ENCODE results near the gene SIRPB2. TPM values are rescaled to one million over a fixed set of nuclear protein-coding genes. Genes with fewer than 3 reads are reported as not detected.

SIRPB2 gene
- polyA plus RNA-seq, 2 of the 4 experiments (the other 2 are of a cell fraction), result not detected

- no peak overlapping the region for H3K4me3 ChIP-seq
- H3K27ac ChIP-seq, result no peak overlapping the region
- no peak for DNase-seq (ENCODE audit: low read depth in 1 of 2, low spot score in 1 of 2)
- ChIA-PET POLR2A (no interaction called here), CTCF (interaction anchor here (12.7 kb wide), 1 partner anchor 19 kb away, joined by 129 read pairs; no protein-coding TSS in a partner anchor)
- FAIRE-seq, result no peak
- TF ChIP-seq HEYL (CRISPR knock-in tag; IDR thresholded peaks at IDR 0.05) (no peak), CHD4 (IDR thresholded peaks at IDR 0.05; ENCODE audit: borderline replicate concordance) (no peak)
- no peaks in the 10 kb centered on the region for H3K4me1 ChIP-seq
- WGBS (ENCODE audit: missing lambda C conversion rate), result 27% methylated on average over 5 of the region's 5 CpGs
- H3K9me3 ChIP-seq, result no peaks in the 10 kb centered on the region
- no peak for ATAC-seq
- no peak overlapping the region for H3K4me2 ChIP-seq
Measured at GRCh38 chr20:1484438-1485116, 6.6 kb downstream of the SIRPB2 start.

GRCh38 chr20:1479831-1480595 is 11.2 kb downstream of the SIRPB2 start:
- FAIRE-seq (no peak), DNase-seq (ENCODE audit: low read depth in 1 of 2, low spot score in 1 of 2) (no peak), ATAC-seq (no peak)
- H3K9me3 ChIP-seq, result no peaks in the 10 kb centered on the region
- TF ChIP-seq PBX3 (IDR thresholded peaks at IDR 0.05), result no peak
- no peak for TF ChIP-seq CHD4 (IDR thresholded peaks at IDR 0.05; ENCODE audit: borderline replicate concordance)
- no peak for TF ChIP-seq JUNB (IDR thresholded peaks at IDR 0.05)
- no peak for TF ChIP-seq ZFP36 (IDR thresholded peaks at IDR 0.05; ENCODE audit: borderline replicate concordance, partially characterized antibody)
- TF ChIP-seq RAD21 (conservative IDR thresholded peaks at IDR 0.05 in 1 of 2, IDR thresholded peaks at IDR 0.05 in 1 of 2), result no peak
- TF ChIP-seq CBX2 (IDR thresholded peaks at IDR 0.05; ENCODE audit: borderline replicate concordance, low read depth), result no peak
- no peak for TF ChIP-seq EP300 (IDR thresholded peaks at IDR 0.05)
- no peak for TF ChIP-seq MAFK (IDR thresholded peaks at IDR 0.05; ENCODE audit: partially characterized antibody)
- no peak for TF ChIP-seq HOXA7 (CRISPR knock-in tag; IDR thresholded peaks at IDR 0.05)
- no peak for TF ChIP-seq HOXB5 (CRISPR knock-in tag; IDR thresholded peaks at IDR 0.05)
- TF ChIP-seq JUN (IDR thresholded peaks at IDR 0.05), result no peak
- no peak for TF ChIP-seq FOXS1 (CRISPR knock-in tag; IDR thresholded peaks at IDR 0.05)
- no peak for TF ChIP-seq EHMT2 (IDR thresholded peaks at IDR 0.05; ENCODE audit: low read depth)
- no peak for TF ChIP-seq NR3C1 (IDR thresholded peaks at IDR 0.05)
- no peak for TF ChIP-seq HES2 (IDR thresholded peaks at IDR 0.05)
- no peak overlapping the region for H3K27ac ChIP-seq
- H3K4me2 ChIP-seq, result no peak overlapping the region
- H3K4me3 ChIP-seq, result no peak overlapping the region
- CTCF ChIA-PET, result interaction anchor here (1.4 to 4.5 kb wide), 3 partner anchors 13 to 267 kb away, joined by 3 to 39 read pairs (median 11); partner anchors contain the start of gene NSFL1C
- H3K4me1 ChIP-seq, result peaks cover 12% of the 10 kb centered on the region
- POLR2A ChIA-PET, result no interaction called here
- WGBS (ENCODE audit: missing lambda C conversion rate), result 72% methylated on average over 9 of the region's 9 CpGs

DNA sequence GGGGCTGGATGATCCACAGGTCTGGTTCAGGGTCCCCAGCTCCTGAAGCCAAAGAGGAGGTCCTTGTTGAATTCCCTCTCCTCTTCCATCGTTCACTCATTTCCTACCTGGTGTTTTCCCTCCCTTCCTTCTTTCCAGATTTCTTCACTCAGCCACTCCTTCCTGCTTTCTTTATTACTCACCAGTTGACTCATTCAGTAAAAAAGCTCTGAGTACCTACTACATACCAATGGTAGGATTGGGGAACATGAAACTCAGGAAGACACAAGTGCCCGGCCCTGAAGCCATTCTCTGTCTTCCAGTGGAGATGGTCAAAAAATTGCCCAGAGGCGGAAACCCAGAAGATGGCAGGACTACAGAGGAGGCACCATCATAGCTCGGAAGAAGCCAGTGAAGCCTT is 12.7 kb downstream of the SIRPB2 start:
- ChIA-PET POLR2A (interaction anchor here (0.6 kb wide), 1 partner anchor 12 kb away, joined by 3 read pairs; the partner anchor contains the start of gene NSFL1C), CTCF (interaction anchor here (0.7 to 4.5 kb wide), 6 partner anchors 9 to 266 kb away, joined by 3 to 39 read pairs (median 3); no protein-coding TSS in a partner anchor)
- FAIRE-seq, result no peak
- peak overlapping the region; percentile 57 for H3K4me2 ChIP-seq
- peak overlapping the region; percentile 47 to 77; a peak in 5 of 6 replicates for H3K27ac ChIP-seq
- 43% methylated on average over 4 of the region's 4 CpGs for WGBS (ENCODE audit: missing lambda C conversion rate)
- peaks cover 15% of the 10 kb centered on the region for H3K4me1 ChIP-seq
- H3K9me3 ChIP-seq, result no peaks in the 10 kb centered on the region
- TF ChIP-seq NFE2L2 (conservative IDR thresholded peaks at IDR 0.05; ENCODE audit: low read length) (no peak), JUNB (IDR thresholded peaks at IDR 0.05) (peak; percentile 64), FOSL2 (IDR thresholded peaks at IDR 0.05) (peak; percentile 68), FOSL2 (CRISPR knock-in tag; IDR thresholded peaks at IDR 0.05) (peak; percentile 74), CEBPB (IDR thresholded peaks at IDR 0.05) (peak in 1 of 2 experiments; percentile 52; a peak in 1 of 4 replicates)
- H3K4me3 ChIP-seq, result no peak overlapping the region
- peak; percentile 77 to 78 for ATAC-seq
- DNase-seq (ENCODE audit: low read depth in 1 of 2, low spot score in 1 of 2), result peak; percentile 42 to 75

Data from A549 (cell line).